Middle frontal gyrus (tissue), 1 donor: Measurements from ENCODE around the gene CNPPD1.

ENCODE experiments used
- DNase-seq: peaks from one replicate; pipeline ENCODE4 v3.0.0-alpha.2; 2015; ENCODE audit warnings: low spot score; ENCODE audit errors: extremely low spot score

CNPPD1 gene

GRCh38 chr2:219179601-219180465, 3.1 kb upstream of the CNPPD1 start:
- no peak for DNase-seq

GRCh38 chr2:219178377-219179175, 1.9 kb upstream of the CNPPD1 start:
- no peak for DNase-seq

DNA sequence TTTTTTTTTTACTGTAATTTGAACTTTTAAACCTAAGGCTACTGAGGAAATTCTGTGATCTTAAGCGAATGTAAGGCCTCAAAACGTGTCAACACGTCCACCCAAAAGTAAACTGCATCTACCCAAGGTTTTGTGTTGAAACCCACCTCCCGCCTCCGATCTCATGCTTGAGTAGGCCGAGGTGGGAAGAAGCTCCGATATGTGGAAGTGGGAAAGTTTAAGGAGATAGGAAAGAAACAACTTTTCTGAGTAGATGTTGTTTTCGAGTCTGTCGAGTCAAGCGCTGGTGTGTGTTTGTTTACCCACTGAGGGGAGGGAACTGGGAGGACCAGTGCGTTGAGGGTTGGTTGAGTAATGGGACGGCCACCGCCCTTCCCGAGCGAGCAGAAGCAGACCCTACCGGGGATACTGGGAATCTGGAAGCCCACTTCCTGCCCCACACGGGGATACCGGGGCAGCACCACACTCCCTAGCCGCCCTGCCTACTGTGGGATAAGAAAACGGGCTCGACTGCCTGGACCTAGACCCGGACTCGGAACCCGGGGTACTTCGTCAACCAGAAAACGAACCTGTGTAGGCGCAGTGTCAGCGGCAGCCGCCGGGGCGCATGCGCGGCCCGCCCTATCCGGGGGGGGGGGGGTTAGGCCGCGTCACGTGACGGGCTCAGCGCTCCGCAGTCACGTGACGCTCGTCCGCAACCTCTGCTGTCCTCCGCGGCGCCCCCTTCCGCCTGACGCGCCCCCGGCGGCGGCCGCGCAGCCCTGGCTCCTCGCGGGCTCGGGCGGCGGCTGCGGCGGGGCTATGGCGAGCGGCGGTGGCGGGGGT, 1.0 kb upstream of the CNPPD1 start, which contains the start of gene RETREG2:
TSS of gene RETREG2 (plus strand) at position 724 of the 825 bp plus-strand sequence. CDS start at position 802, 78 bp downstream.
- peak; percentile 83 for DNase-seq

- DNase-seq, result no peak
Measured at GRCh38 chr2:219175928-219176817, 552 bp downstream of the CNPPD1 start.

DNA sequence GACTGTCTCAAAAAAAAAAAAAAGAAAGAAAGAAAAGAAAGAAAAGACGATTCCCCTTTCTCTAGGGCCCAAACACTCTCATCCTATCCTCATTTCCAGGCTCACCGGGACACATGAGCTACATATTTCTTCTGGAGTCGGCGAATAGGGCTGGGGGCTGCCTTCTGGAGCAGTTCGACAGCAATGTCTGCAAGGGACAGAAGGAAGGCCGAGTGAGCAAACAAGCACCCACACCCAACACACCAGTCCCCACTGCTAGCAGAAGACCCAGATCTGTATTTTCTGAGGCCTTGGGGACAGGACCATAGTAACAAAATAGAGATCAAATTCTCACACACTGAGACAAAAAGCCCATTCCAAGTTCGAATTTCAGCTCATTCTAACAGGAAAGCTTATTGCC, 1.2 kb downstream of the CNPPD1 start:
- no peak for DNase-seq

DNA sequence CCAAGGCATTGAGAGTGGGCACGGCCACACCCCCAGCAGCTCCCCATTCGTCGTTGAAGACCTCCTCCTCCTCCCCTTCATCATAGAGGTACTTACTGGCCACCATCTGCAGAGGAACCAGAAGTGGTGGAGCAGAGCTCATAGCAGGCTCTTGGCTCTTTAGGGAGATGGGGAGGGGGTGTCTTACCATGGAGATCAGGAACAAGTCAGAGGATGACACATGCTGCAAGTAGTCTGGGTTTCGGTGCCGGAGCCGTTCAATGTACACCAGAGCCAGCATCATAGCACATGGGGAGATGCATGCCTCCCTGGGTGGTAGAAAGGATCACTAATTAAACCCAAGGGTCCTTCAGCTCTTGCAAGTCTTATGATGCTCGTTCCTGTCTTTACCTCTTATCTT, 1.9 kb downstream of the CNPPD1 start:
- DNase-seq, result no peak

- no peak for DNase-seq
Measured at GRCh38 chr2:219174146-219174545, 2.6 kb downstream of the CNPPD1 start.

DNA sequence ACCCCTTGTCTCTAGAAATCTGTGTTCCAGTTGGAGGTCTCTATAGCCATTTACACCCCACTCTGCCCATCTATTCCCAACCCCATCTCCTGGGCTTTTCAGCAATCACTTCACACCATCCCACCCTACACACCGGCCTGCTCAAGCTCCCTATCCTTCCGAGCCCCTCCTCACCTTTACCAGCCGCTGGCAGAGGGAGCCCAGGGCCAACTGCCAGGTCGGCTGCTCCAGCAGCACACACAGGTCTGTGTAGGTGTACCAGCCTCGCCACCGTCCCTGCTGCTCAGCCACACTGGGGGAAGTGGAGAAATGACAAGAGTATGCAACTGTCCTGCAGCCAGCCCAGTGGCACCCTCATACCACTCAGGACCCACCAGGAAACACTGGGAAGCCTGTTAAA, 3.5 kb downstream of the CNPPD1 start:
- no peak for DNase-seq

DNA sequence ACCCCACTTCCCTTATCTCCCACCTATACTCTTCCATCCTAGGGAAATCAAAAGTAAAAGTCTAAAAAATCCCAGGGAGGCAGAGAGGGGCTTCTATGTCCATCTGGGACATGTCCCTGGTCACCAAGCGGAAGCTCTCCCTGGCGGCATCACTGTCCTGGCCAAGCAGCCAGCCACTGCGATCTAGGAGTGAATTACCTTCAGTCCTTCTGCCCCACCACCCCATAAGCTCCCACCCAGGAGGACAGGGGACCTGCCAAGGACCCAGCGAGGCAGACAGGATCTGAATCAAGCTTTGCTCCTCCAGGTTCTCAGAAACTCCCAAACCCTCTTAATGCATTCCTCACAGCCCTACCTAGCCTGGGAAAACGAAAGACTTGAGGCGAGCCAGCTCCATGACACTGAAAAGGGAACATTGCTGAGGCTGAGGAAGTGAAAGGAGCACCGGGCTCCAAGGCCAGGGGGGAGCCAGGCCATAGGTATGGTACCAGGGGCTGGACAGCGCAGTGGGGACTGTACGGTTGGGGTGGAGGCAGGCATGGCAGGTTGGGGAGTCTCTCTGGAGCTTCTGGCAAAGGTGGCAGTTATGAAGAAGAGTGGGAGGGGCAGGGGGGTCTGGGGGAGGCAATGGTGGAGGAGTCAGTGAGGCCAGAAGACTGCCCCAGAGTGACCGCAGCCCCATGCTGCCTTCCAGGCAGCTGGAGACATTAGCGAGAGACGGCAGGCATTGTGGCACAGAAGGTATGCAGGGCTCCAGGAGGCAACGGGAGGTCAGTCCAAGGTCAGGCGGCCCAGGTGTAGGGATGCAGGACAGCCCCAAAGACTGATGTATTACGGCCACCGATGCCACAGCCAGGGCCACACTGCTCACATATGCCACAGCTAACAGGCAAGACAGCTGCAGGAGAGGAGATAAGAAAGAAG, 4.2 kb downstream of the CNPPD1 start:
- DNase-seq, result no peak

- DNase-seq, result peak; percentile 14
Measured at GRCh38 chr2:219171231-219171651, 5.5 kb downstream of the CNPPD1 start.

DNA sequence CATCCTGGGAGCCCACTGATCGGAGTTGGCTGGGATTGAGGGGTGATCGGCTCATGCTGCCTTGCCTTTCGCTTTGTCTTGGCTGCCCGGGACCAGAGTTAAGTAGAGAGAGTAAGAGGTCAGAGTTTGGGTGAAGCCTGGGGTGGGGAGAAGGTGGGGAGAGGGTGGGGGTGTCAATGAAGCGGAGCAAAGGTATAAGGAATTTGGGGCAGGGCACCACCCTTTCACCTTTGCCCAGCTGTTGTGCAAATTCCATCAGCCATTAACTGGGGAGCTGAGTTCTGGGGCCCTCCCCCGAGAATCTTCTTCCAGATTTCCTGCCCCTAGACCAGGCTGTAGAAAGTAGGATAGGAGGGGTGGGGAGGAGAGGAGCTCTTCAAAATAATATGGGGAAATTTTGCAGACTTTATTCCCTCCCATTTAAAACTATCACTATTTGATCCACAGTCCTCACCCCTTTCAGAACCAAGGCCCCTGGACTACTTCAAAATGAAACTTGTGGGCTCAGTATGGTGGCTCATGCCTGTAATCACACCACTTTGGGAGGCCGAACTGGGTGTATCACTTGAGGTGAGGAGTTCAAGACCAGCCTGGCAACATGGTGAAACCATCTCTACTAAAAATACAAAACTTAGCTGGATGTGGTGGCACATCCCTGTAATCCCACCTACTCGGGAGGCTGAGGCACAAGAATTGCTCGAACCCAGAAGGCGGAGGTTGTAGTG, 6.6 kb downstream of the CNPPD1 start, which contains the start of gene SLC23A3:
TSS of gene SLC23A3 (minus strand) at position 100 of the 725 bp plus-strand sequence. CDS start at position 55, 45 bp downstream.
- DNase-seq, result no peak

DNA sequence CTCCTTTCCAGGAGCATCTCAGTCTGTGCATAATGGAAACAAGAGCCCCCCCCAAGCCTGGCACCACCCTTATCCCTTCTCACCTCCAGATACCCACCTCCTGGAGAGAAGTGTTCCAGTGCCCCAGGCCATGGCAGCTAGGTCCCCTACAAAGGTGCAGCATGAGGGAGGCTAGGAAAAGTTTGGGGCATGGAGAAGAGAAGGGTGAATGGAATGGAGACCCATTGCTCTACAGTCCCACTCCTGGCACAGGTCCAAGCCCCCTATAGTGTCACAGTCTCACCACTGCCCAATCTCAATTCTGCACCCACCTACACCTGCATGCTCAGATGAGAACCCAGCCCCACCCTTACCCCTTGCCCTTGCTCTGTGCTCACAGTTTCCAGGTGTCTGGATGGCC, 7.8 kb downstream of the CNPPD1 start:
- DNase-seq, result no peak

DNA sequence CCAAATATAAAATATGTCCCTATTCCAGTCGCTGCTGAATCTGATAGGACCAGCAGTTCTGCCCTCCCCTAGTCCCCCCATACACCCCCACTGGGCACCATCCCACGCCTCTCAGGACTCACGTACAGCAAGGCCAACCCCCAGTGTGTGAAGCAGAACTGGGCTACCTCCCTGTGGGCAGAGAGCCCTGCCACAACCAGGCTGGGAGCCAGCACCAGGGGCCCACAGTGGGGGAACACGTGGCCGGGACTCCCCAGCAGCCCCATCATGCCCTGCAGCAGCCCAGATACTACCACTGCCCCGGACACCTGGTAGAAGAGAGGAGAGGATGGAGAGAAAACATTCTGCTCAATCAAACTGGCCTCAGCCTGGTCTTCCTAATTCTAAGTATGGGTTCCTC, 8.2 kb downstream of the CNPPD1 start:
- DNase-seq, result no peak

DNA sequence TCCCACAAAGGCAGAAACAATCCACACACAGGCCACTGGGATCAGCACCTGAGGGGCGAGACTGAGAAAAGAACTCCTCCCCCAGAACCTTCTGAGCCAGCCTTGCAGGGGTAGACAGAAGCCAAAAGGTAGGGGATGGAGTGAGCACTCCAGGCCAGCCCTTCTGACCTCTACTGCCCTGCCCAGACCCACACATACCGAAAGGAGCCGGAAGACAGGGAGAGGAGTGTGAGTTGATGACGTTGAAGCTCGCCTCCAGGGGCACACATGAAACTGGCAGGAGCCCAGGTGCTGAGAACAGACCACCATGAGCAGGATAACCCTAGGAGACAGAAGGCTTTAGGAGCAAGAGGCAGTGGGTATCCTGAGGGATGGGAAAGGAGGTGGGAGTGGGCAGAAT, 8.7 kb downstream of the CNPPD1 start:
- no peak for DNase-seq

- no peak for DNase-seq
Measured at GRCh38 chr2:219165058-219165911, 11.4 kb downstream of the CNPPD1 start.

GRCh38 chr2:219163156-219163555, 13.6 kb downstream of the CNPPD1 start:
- no peak for DNase-seq

DNA sequence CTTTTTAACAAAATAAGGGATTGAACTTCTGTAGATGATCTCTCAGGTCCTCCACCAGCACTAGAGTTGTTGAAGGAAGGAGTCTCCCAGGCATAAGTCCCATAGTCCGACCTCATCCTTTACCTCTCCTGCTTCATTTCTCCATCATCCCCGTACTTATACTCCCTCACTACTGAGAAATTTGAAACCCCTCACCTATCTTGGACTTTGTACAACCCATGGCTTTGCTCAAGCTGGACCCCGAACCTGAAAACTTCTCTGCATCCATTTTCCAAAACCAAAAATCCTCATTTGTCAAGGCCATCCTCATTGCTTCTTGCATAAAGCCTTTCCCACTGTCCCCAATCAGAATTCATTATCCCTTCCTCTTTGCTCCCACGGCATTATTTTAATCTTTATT, 15.6 kb downstream of the CNPPD1 start:
- DNase-seq, result no peak
